ENCODE results near the gene CHDH.

DNA sequence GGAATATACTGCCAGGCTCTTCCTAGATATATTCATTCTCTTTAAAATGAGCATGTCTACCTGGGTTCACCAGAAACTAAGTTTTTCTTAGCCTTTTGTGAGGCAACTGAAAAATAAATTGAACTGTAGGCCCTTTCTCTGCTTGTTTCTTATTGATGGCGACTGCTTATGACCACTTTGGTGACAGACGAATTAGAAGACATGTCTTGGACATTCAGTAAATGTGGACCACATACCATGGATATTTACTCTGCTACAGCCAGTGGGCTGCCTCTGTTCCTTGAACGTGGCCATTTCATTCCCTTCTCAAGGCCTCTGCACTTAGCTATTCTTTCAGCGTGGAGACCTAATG lies 46.0 kb upstream of the CHDH start:
- TF ChIP-seq, protein P1, sequence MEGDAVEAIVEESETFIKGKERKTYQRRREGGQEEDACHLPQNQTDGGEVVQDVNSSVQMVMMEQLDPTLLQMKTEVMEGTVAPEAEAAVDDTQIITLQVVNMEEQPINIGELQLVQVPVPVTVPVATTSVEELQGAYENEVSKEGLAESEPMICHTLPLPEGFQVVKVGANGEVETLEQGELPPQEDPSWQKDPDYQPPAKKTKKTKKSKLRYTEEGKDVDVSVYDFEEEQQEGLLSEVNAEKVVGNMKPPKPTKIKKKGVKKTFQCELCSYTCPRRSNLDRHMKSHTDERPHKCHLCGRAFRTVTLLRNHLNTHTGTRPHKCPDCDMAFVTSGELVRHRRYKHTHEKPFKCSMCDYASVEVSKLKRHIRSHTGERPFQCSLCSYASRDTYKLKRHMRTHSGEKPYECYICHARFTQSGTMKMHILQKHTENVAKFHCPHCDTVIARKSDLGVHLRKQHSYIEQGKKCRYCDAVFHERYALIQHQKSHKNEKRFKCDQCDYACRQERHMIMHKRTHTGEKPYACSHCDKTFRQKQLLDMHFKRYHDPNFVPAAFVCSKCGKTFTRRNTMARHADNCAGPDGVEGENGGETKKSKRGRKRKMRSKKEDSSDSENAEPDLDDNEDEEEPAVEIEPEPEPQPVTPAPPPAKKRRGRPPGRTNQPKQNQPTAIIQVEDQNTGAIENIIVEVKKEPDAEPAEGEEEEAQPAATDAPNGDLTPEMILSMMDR (IDR thresholded peaks at IDR 0.05; ENCODE audit: borderline replicate concordance, extremely low read depth, low read length, poor library complexity, severe bottlenecking), result no peak
- no peak for TF ChIP-seq EZH2 (IDR thresholded peaks at IDR 0.05; ENCODE audit: borderline replicate concordance, low read depth, low read length, severe bottlenecking)
